Neuronal stem cell (in vitro differentiated cells): ENCODE data around the gene EPB41L4A.

Source experiments
- DNase-seq: peaks from one replicate; pipeline ENCODE4 v3.0.0-alpha.2; 2013; ENCODE audit warnings: low spot score
- H2AFZ ChIP-seq: one replicate; pipeline ENCODE4 v1.6.1; 2013; ENCODE audit warnings: mild to moderate bottlenecking, low read length, inconsistent platforms
- H2AK5ac ChIP-seq: 2 replicates; pipeline ENCODE4 v1.6.1; 2013; ENCODE audit warnings: low read depth, mild to moderate bottlenecking, inconsistent platforms, low read length, moderate library complexity, mixed read lengths
- H2BK120ac ChIP-seq: 2 replicates; pipeline ENCODE4 v1.6.1; 2013; ENCODE audit warnings: low read depth, mild to moderate bottlenecking, inconsistent platforms, low read length, moderate library complexity, mixed read lengths
- H2BK12ac ChIP-seq: one replicate; pipeline ENCODE4 v1.6.1; 2013; ENCODE audit warnings: low read length, inconsistent platforms
- H2BK15ac ChIP-seq: 2 replicates; pipeline ENCODE4 v1.6.1; 2013; ENCODE audit warnings: mild to moderate bottlenecking, low read length, inconsistent platforms, mixed read lengths
- H2BK5ac ChIP-seq: one replicate; pipeline ENCODE4 v1.6.1; 2013; ENCODE audit warnings: inconsistent platforms, mild to moderate bottlenecking, low read length, moderate library complexity
- H3K14ac ChIP-seq: one replicate; pipeline ENCODE4 v1.6.1; 2013; ENCODE audit warnings: low read length, inconsistent platforms
- H3K18ac ChIP-seq: 2 replicates; pipeline ENCODE4 v1.6.1; 2013; ENCODE audit warnings: low read length, inconsistent platforms
- H3K23ac ChIP-seq: 2 replicates; pipeline ENCODE4 v1.6.1; 2013; ENCODE audit warnings: low read depth, mild to moderate bottlenecking, mixed read lengths, low read length, inconsistent platforms; ENCODE audit not compliant: poor library complexity
- H3K27ac ChIP-seq: replicated peaks from 3 replicates; pipeline ENCODE4 v1.5.1; 2013; ENCODE audit warnings: low read length, inconsistent platforms
- H3K27me3 ChIP-seq, 3 experiments: 2 replicates each; pipeline ENCODE4 v1.6.1; 2013; ENCODE audit warnings: low read length in 3 of 3, mild to moderate bottlenecking in 2 of 3, inconsistent platforms in 1 of 3, low read depth in 1 of 3, mixed read lengths in 1 of 3, moderate library complexity in 1 of 3; ENCODE audit not compliant: control insufficient read depth in 3 of 3, insufficient read depth in 3 of 3
- H3K36me3 ChIP-seq, 2 donors: replicated peaks in 1 of 2; 2 replicates each; pipeline ENCODE4 v1.6.1; 2013; ENCODE audit warnings: low read length in 2 of 2; ENCODE audit not compliant: control insufficient read depth in 2 of 2, insufficient read depth in 2 of 2
- H3K4ac ChIP-seq: 2 replicates; pipeline ENCODE4 v1.6.1; 2013; ENCODE audit warnings: inconsistent platforms, mild to moderate bottlenecking, low read length, moderate library complexity
- H3K4me1 ChIP-seq, 2 donors: 1 replicate in 1 of 2; 2 replicates in 1 of 2; pipeline ENCODE4 v1.6.1; 2013; ENCODE audit warnings: low read length in 2 of 2, low read depth in 1 of 2; ENCODE audit not compliant: control insufficient read depth in 2 of 2, insufficient read depth in 1 of 2
- H3K4me2 ChIP-seq: one replicate; pipeline ENCODE4 v1.6.1; 2013; ENCODE audit warnings: mild to moderate bottlenecking, low read length, inconsistent platforms; ENCODE audit not compliant: insufficient read depth, poor library complexity, severe bottlenecking
- H3K4me3 ChIP-seq, 2 donors: 2 replicates each; pipeline ENCODE4 v1.5.1; 2013; ENCODE audit warnings: low read length in 2 of 2, mild to moderate bottlenecking in 2 of 2, inconsistent platforms in 1 of 2, moderate library complexity in 1 of 2
- H3K79me1 ChIP-seq: one replicate; pipeline ENCODE4 v1.6.1; 2013; ENCODE audit warnings: low read depth, mild to moderate bottlenecking, inconsistent platforms, low read length, moderate library complexity
- H3K9ac ChIP-seq: one replicate; pipeline ENCODE4 v1.6.1; 2013; ENCODE audit warnings: mild to moderate bottlenecking, low read depth, low read length, inconsistent platforms; ENCODE audit not compliant: poor library complexity
- H3K9me3 ChIP-seq, 2 donors: replicated peaks in 1 of 2; 2 replicates each; pipeline versions ENCODE3 to v1.6.1; 2013; ENCODE audit warnings: low read length in 2 of 2, mild to moderate bottlenecking in 2 of 2, inconsistent platforms in 1 of 2, low read depth in 1 of 2, mixed read lengths in 1 of 2, moderate library complexity in 1 of 2; ENCODE audit not compliant: control insufficient read depth in 2 of 2, insufficient read depth in 1 of 2
- H4K8ac ChIP-seq: one replicate; pipeline ENCODE4 v1.6.1; 2013; ENCODE audit warnings: low read depth, mild to moderate bottlenecking, inconsistent platforms, low read length, moderate library complexity
- H4K91ac ChIP-seq: one replicate; pipeline ENCODE4 v1.6.1; 2013; ENCODE audit warnings: low read length, low read depth, mild to moderate bottlenecking, inconsistent platforms; ENCODE audit not compliant: poor library complexity
- WGBS, 2 donors: extraction: QIAGEN DNeasy Blood & Tissue Kit; methylation state at CpG; one replicate each; pipeline ENCODE4 v1.1.7; 2013; ENCODE audit warnings: missing lambda C conversion rate in 2 of 2, mixed read lengths in 1 of 2; ENCODE audit not compliant: insufficient read length in 2 of 2, insufficient replicate concordance in 1 of 2; ENCODE audit errors: extremely low coverage in 2 of 2; 5-methylcytosine and 5-hydroxymethylcytosine counted together

Gene EPB41L4A

GRCh38 chr5:112258571-112258970 is 160.5 kb downstream of the EPB41L4A start:
- no peak overlapping the region for H4K91ac ChIP-seq
- H3K4me2 ChIP-seq: no peak overlapping the region
- no peak overlapping the region for H2AFZ ChIP-seq
- H3K18ac ChIP-seq: no peak overlapping the region
- H3K23ac ChIP-seq: no peak overlapping the region
- peaks cover 0 to 39% of the 10 kb centered on the region in 2 donors for H3K36me3 ChIP-seq
- no peaks in the 10 kb centered on the region for H3K9me3 ChIP-seq
- no peak overlapping the region for H2AK5ac ChIP-seq
- no peak overlapping the region for H2BK15ac ChIP-seq
- H2BK12ac ChIP-seq: no peak overlapping the region
- H2BK5ac ChIP-seq: no peak overlapping the region
- H3K27ac ChIP-seq: no peak overlapping the region
- no peaks in the 10 kb centered on the region for H3K27me3 ChIP-seq
- H3K4me3 ChIP-seq: no peak overlapping the region
- no peak overlapping the region for H3K14ac ChIP-seq
- H2BK120ac ChIP-seq: no peak overlapping the region
- H3K79me1 ChIP-seq: no peaks in the 10 kb centered on the region
- WGBS, 2 donors: no CpG with 5 or more reads among the region's 2 CpGs
- no peak for DNase-seq
- H3K4ac ChIP-seq: no peak overlapping the region
- no peak overlapping the region for H3K9ac ChIP-seq
- no peaks in the 10 kb centered on the region for H3K4me1 ChIP-seq
- H4K8ac ChIP-seq: no peak overlapping the region

GRCh38 chr5:112257976-112258375 is 161.1 kb downstream of the EPB41L4A start:
- Histone ChIP-seq H3K79me1 (no peaks in the 10 kb centered on the region), H3K14ac (no peak overlapping the region), H3K4ac (no peak overlapping the region), H3K27ac (no peak overlapping the region), H2BK15ac (no peak overlapping the region), H3K18ac (no peak overlapping the region), H2AFZ (no peak overlapping the region), H2AK5ac (no peak overlapping the region), H3K27me3 (no peaks in the 10 kb centered on the region), H2BK12ac (no peak overlapping the region), H3K9ac (no peak overlapping the region), H3K4me1 (no peaks in the 10 kb centered on the region), H3K4me2 (no peak overlapping the region), H2BK5ac (no peak overlapping the region), H3K4me3 (no peak overlapping the region), H3K23ac (no peak overlapping the region), H3K36me3 (peaks cover 0 to 33% of the 10 kb centered on the region in 2 donors), H2BK120ac (no peak overlapping the region), H3K9me3 (no peaks in the 10 kb centered on the region), H4K91ac (no peak overlapping the region), H4K8ac (no peak overlapping the region)
- DNase-seq: no peak

- Histone ChIP-seq H3K18ac (no peak overlapping the region), H3K23ac (no peak overlapping the region), H3K36me3 (peaks cover 0 to 27% of the 10 kb centered on the region in 2 donors), H3K27ac (no peak overlapping the region), H4K8ac (no peak overlapping the region), H3K4me1 (no peaks in the 10 kb centered on the region), H3K4me2 (no peak overlapping the region), H3K27me3 (no peaks in the 10 kb centered on the region), H2BK120ac (no peak overlapping the region), H3K4ac (no peak overlapping the region), H3K9ac (no peak overlapping the region), H3K9me3 (no peaks in the 10 kb centered on the region), H2BK12ac (no peak overlapping the region), H3K79me1 (no peaks in the 10 kb centered on the region), H3K4me3 (no peak overlapping the region), H2AK5ac (no peak overlapping the region), H4K91ac (no peak overlapping the region), H3K14ac (no peak overlapping the region), H2AFZ (no peak overlapping the region), H2BK15ac (no peak overlapping the region), H2BK5ac (no peak overlapping the region)
- no peak for DNase-seq
Measured at GRCh38 chr5:112257005-112257404, 162.1 kb downstream of the EPB41L4A start.

GRCh38 chr5:112254303-112254702 is 164.8 kb downstream of the EPB41L4A start:
- Histone ChIP-seq H2BK12ac (no peak overlapping the region), H3K4me1 (no peaks in the 10 kb centered on the region), H3K18ac (no peak overlapping the region), H3K14ac (no peak overlapping the region), H3K27ac (no peak overlapping the region), H4K91ac (no peak overlapping the region), H2AFZ (no peak overlapping the region), H4K8ac (no peak overlapping the region), H3K79me1 (no peaks in the 10 kb centered on the region), H3K4me2 (no peak overlapping the region), H3K9ac (no peak overlapping the region), H3K36me3 (peaks cover 0 to 22% of the 10 kb centered on the region in 2 donors), H3K27me3 (no peaks in the 10 kb centered on the region), H2BK15ac (no peak overlapping the region), H3K9me3 (no peaks in the 10 kb centered on the region), H2BK5ac (no peak overlapping the region), H3K4ac (no peak overlapping the region), H2AK5ac (no peak overlapping the region), H2BK120ac (no peak overlapping the region), H3K4me3 (no peak overlapping the region), H3K23ac (no peak overlapping the region)
- no CpG with 5 or more reads among the region's 5 CpGs for WGBS, 2 donors
- no peak for DNase-seq
